ENCODE measurements around the gene SAFB2. TPM values are rescaled to one million over a fixed set of nuclear protein-coding genes. Genes with fewer than 3 reads are reported as not detected.

The SAFB2 gene
- total RNA-seq, 1 donor = 36.7 TPM

DNA sequence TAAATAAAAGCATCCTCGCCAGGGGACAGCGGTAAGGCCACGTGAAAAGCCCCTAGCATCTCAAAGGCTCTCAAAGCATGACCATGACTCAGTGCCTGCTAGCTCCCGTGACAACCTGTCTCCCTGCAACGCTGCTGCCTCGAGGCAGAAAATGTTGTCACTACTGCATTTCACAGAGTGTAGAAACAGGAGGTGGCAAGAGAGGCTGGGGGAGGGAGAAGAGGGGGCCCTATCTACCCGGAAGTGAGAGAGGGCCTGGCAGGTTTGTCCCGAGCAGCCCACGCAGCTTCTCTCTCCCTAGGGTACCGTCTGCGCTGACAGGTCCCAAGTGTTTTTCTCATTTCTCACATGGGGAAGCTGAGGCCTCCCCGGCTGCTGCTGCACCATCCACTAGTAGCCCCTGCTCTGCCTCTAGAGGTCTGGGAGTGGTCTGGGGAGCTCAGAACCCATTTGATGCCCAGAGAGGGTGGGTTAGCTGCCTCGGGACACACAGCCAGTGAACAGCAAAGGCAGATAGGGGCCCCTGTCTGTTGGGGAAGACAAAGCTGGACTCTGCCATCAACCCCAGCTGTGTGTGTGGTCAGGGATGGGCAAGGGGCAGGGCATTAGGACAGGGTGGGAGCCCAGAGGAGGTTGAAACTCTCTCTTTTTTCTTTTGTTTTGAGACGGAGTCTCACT lies 58.5 kb downstream of the SAFB2 start:
- no peak for DNase-seq (ENCODE audit: low read depth)
- H3K4me3 ChIP-seq (ENCODE audit: low read depth, low read length) = no peak overlapping the region
- TF ChIP-seq, protein P1, sequence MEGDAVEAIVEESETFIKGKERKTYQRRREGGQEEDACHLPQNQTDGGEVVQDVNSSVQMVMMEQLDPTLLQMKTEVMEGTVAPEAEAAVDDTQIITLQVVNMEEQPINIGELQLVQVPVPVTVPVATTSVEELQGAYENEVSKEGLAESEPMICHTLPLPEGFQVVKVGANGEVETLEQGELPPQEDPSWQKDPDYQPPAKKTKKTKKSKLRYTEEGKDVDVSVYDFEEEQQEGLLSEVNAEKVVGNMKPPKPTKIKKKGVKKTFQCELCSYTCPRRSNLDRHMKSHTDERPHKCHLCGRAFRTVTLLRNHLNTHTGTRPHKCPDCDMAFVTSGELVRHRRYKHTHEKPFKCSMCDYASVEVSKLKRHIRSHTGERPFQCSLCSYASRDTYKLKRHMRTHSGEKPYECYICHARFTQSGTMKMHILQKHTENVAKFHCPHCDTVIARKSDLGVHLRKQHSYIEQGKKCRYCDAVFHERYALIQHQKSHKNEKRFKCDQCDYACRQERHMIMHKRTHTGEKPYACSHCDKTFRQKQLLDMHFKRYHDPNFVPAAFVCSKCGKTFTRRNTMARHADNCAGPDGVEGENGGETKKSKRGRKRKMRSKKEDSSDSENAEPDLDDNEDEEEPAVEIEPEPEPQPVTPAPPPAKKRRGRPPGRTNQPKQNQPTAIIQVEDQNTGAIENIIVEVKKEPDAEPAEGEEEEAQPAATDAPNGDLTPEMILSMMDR (IDR thresholded peaks at IDR 0.05; ENCODE audit: insufficient read depth, low read length) = no peak

DNA sequence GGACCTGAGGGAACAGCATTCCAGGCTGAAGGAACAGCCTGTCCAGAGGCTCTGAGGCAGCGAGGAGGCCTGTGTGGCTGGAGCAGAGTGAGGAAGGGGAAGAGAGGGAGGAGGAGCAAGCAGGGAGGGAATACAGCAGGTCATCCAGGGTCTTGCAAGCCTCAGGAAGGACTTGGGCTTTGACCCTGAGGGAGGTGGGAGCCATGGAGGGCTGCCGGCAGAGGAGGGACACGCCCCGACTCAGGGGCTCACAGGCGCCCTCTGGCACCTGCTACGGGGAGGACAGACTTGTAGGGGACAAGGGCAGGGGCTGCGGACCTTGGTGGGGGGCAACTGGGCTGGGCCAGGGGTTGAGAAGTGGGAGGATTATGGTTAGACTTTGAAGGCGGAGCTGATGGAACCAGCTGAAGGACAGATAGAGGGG lies 59.6 kb downstream of the SAFB2 start:
- DNase-seq (ENCODE audit: low read depth) = no peak
- H3K4me3 ChIP-seq (ENCODE audit: low read depth, low read length) = no peak overlapping the region
- TF ChIP-seq, protein P1 (IDR thresholded peaks at IDR 0.05; ENCODE audit: insufficient read depth, low read length) = no peak

DNA sequence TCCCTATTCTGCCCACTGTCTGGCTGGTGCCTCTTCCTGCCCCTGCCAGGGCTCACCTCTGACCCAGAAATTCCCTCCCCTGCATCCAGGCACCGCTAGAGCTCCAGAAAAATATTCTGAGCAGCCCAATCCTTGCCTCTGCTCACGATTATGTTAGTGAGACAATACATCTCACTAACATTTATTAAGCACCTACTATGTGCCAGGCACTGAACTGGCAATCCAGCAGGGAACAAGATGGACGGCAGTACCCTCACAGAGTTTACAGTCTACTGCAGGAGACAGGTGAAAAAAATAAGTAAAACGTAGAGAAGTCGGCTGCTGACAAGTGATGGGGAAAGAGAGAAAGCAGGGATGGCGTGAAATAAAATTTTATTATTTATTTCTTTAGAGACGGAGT lies 60.3 kb downstream of the SAFB2 start:
- no peak for DNase-seq (ENCODE audit: low read depth)
- H3K4me3 ChIP-seq (ENCODE audit: low read depth, low read length) = no peak overlapping the region
- TF ChIP-seq, protein P1 (IDR thresholded peaks at IDR 0.05; ENCODE audit: insufficient read depth, low read length) = no peak

DNA sequence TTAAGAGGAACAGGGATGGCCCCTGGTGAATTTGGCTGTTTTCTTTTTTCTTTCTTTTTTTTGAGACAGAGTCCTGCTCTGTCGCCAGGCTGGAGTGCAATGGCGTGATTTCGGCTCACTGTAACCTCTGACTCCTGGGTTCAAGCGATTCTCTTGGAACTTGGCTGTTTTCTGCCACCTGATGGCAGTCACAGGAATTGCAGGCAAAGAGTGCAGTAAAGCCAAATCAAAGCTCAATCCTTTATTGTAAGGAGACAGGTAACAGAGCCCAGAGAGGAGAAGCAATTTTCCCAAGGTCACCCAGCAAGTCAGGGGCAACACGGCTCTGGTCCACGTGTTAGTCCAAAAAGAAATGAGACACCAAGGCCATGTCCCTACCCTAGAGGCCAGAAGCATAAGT lies 61.0 kb downstream of the SAFB2 start:
- TF ChIP-seq, protein P1 (IDR thresholded peaks at IDR 0.05; ENCODE audit: insufficient read depth, low read length) = peak; percentile 46
- DNase-seq (ENCODE audit: low read depth) = no peak
- no peak overlapping the region for H3K4me3 ChIP-seq (ENCODE audit: low read depth, low read length)

DNA sequence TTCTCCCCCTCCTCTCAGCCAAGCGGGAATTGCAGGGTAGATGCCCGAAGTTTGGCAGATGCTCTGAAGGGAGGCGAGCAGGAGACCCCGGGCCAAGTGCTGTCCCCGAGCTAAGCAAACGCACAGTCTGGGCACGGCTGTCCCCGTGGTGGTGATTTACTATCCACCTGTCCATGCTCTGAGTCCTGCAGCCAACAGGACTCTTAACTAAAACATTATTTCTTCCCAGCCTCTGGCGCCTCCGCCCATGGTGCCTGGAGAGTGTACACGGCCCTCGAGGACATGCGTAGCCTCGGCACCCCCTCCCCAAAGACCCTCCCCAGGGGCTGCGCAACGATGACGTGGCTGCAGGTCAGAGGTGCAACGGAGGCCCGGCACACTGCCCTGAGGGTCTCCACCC lies 62.4 kb downstream of the SAFB2 start:
- no peak overlapping the region for H3K4me3 ChIP-seq (ENCODE audit: low read depth, low read length)
- DNase-seq (ENCODE audit: low read depth) = no peak
- TF ChIP-seq, protein P1 (IDR thresholded peaks at IDR 0.05; ENCODE audit: insufficient read depth, low read length) = no peak

DNA sequence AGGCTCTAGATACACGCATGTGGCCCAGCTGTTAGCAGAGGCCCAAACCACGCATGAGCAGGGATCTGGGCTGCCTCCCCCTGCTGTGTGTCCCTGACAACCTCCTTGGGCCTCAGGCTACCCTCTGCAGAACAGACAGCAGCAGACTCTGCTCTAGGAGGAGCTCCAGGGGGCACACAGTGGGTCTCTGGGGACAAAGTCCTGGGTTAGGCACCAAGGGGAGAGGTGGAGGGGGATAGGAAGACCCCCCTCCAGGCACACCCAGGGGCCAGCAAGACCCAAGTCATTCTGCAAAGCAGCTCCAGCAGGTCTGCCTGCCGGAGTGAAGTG lies 62.8 kb downstream of the SAFB2 start:
- TF ChIP-seq, protein P1 (IDR thresholded peaks at IDR 0.05; ENCODE audit: insufficient read depth, low read length) = no peak
- H3K4me3 ChIP-seq (ENCODE audit: low read depth, low read length) = no peak overlapping the region
- DNase-seq (ENCODE audit: low read depth) = no peak

DNA sequence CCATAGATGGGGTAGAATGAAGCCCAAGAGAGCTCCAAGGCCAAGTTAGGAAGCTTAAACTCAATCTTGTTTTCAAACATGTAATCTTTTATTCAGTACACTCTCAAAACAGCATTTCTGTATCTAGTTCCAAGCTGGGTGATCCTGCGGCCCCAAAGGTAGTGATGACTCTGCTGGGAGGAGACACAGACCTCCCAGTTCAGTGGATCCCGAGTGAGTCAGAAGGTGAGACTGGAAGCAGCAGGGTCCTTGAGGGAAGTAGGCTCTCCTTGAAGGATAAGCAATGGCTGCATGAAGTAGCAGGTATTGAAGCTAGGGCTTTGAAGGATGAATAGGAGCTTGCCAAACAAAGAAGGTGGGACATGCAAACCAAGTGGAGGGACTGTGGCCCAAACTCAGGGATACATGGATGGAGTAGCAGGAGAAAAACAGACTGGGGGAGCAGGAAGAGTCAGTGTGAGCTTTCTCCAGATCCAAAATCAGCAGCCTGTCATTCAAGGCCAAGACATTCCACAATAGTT lies 64.4 kb downstream of the SAFB2 start:
- TF ChIP-seq, protein P1 (IDR thresholded peaks at IDR 0.05; ENCODE audit: insufficient read depth, low read length) = no peak
- H3K4me3 ChIP-seq (ENCODE audit: low read depth, low read length) = no peak overlapping the region
- no peak for DNase-seq (ENCODE audit: low read depth)
